Measurements from ENCODE around the gene PEPD. TPM values are rescaled to one million over a fixed set of nuclear protein-coding genes. Genes with fewer than 3 reads are reported as not detected.

The PEPD gene
- total and polyA plus RNA-seq, 10 of the 15 experiments (the other 5 are each of a cell fraction or from before 2014, with no cell fraction given) = 1.4 to 52.0 (median 20.2) TPM

GRCh38 chr19:33499671-33500506 lies 21.7 kb downstream of the PEPD start:
- H3K36me3 ChIP-seq (ENCODE audit: control insufficient read depth in 2 of 2, insufficient read depth in 2 of 2, low read length in 1 of 2) = no peaks in the 10 kb centered on the region; a peak in 1 of 4 replicates
- H2AFZ ChIP-seq (ENCODE audit: control insufficient read depth, low read depth, low read length) = no peak overlapping the region
- in situ Hi-C loops (cut with MboI) (no loop called here), intact Hi-C loops (cut with micrococcal nuclease; ENCODE audit: unreplicated experiment) (no loop called here)
- TF ChIP-seq SRF (IDR thresholded peaks at IDR 0.05; ENCODE audit: low read depth in 2 of 2, low read length in 2 of 2) = no peak
- no peak for TF ChIP-seq GATAD2B (conservative IDR thresholded peaks at IDR 0.05; ENCODE audit: low read depth)
- no peak for TF ChIP-seq USF2 (IDR thresholded peaks at IDR 0.05; ENCODE audit: borderline replicate concordance, low read depth, low read length)
- TF ChIP-seq HCFC1 (IDR thresholded peaks at IDR 0.05; ENCODE audit: low read length) = no peak
- TF ChIP-seq CBX5 (IDR thresholded peaks at IDR 0.05; ENCODE audit: low read depth) = no peak
- TF ChIP-seq ZBED1 (IDR thresholded peaks at IDR 0.05; ENCODE audit: borderline replicate concordance) = no peak
- no peak for TF ChIP-seq MEF2A (IDR thresholded peaks at IDR 0.05; ENCODE audit: insufficient read depth, low read depth, low read length)
- TF ChIP-seq ZBTB11 (CRISPR knock-in tag; IDR thresholded peaks at IDR 0.05) = no peak
- TF ChIP-seq E4F1 (IDR thresholded peaks at IDR 0.05; ENCODE audit: borderline replicate concordance, partially characterized antibody) = no peak
- no peak for TF ChIP-seq RUNX3 (IDR thresholded peaks at IDR 0.05; ENCODE audit: low read length)
- ChIA-PET SMC1A (ENCODE audit: uncharacterized antibody, unreplicated experiment) (no interaction called here), CTCF (no interaction called here), RAD21 (ENCODE audit: unreplicated experiment) (no interaction called here), POLR2A (no interaction called here)
- no TSS peak for BruUV-seq (replicated peaks)
- no peaks in the 10 kb centered on the region for H3K79me2 ChIP-seq (ENCODE audit: control insufficient read depth, insufficient read depth, low read length)
- no peaks in the 10 kb centered on the region for H3K4me1 ChIP-seq (ENCODE audit: control insufficient read depth, insufficient read depth, low read length)
- H3K27ac ChIP-seq (ENCODE audit: control insufficient read depth, insufficient read depth) = no peak overlapping the region
- DNase-seq (ENCODE audit: low read depth, low spot score) (no peak), FAIRE-seq (no peak), ATAC-seq (no peak)
- H3K27me3 ChIP-seq (replicated peaks in 1 of 2; ENCODE audit: control insufficient read depth in 2 of 2, insufficient read depth in 2 of 2, low read length in 1 of 2) = no peaks in the 10 kb centered on the region
- H3K9me3 ChIP-seq (replicated peaks; ENCODE audit: control insufficient read depth, insufficient read depth, low read length) = no peaks in the 10 kb centered on the region
- H3K4me2 ChIP-seq (ENCODE audit: control insufficient read depth, insufficient read depth) = no peak overlapping the region
- no peaks in the 10 kb centered on the region for H4K20me1 ChIP-seq (ENCODE audit: control insufficient read depth, insufficient read depth)
- H3K4me3 ChIP-seq = no peak overlapping the region
- H3K9ac ChIP-seq (ENCODE audit: control insufficient read depth, insufficient read depth, low read length) = no peak overlapping the region
- 59% methylated on average over 13 of the region's 13 CpGs for WGBS (ENCODE audit: insufficient coverage, insufficient replicate concordance, low lambda C conversion rate, missing lambda C conversion rate)
